ENCODE data around the gene B4GALT4. TPM values are rescaled to one million over a fixed set of nuclear protein-coding genes. Genes with fewer than 3 reads are reported as not detected.
"Not testable (repeated sequence)": the region's sequence is repeated elsewhere in the genome, so short reads cannot be mapped to it uniquely, and the experiment has no call there.

B4GALT4 gene
- total RNA-seq, 1 experiment from 2014 or later = 37.6 TPM

- CTCF ChIA-PET = interaction anchor here (1.0 kb wide), 1 partner anchor 70 kb away, joined by 3 read pairs; no protein-coding TSS in a partner anchor
- no peaks in the 10 kb centered on the region for H3K9me2 ChIP-seq (replicated peaks; ENCODE audit: low read length)
- POLR2A ChIA-PET (ENCODE audit: unreplicated experiment) = interaction anchor here (0.6 kb wide), 1 partner anchor 25 kb away, joined by 3 read pairs; no protein-coding TSS in a partner anchor
- H2AFZ ChIP-seq (ENCODE audit: low read length) = no peak overlapping the region
- H3K4me1 ChIP-seq (ENCODE audit: insufficient read depth, low read length) = peaks cover 4% of the 10 kb centered on the region
- no peak overlapping the region for H3K9ac ChIP-seq (ENCODE audit: low read length)
- no peaks in the 10 kb centered on the region for H4K20me1 ChIP-seq (ENCODE audit: low read length)
- no peak for TF ChIP-seq CTCF (conservative IDR thresholded peaks at IDR 0.05; ENCODE audit: low read depth, low read length)
- TF ChIP-seq EZH2phosphoT487 (IDR thresholded peaks at IDR 0.05; ENCODE audit: borderline replicate concordance, low read length) = no peak
- no peak for TF ChIP-seq EZH2 (IDR thresholded peaks at IDR 0.05; ENCODE audit: low read length, unreplicated experiment)
- intact Hi-C loops (cut with micrococcal nuclease) = no loop called here
- H3K27ac ChIP-seq (ENCODE audit: low read length) = no peak overlapping the region
- no peaks in the 10 kb centered on the region for H3K36me3 ChIP-seq (ENCODE audit: low read depth, low read length)
- no peaks in the 10 kb centered on the region for H3K9me3 ChIP-seq (ENCODE audit: low read length)
- no peaks in the 10 kb centered on the region for H3K79me2 ChIP-seq (ENCODE audit: low read length)
- BruUV-seq (replicated peaks) = no TSS peak
- no peak overlapping the region for H3K4me3 ChIP-seq (ENCODE audit: low read length)
- no peak for ATAC-seq
- no peak for DNase-seq
- no peaks in the 10 kb centered on the region for H3F3A ChIP-seq (ENCODE audit: low read length, unreplicated experiment)
- H3K27me3 ChIP-seq (ENCODE audit: low read length) = no peaks in the 10 kb centered on the region
- no peak overlapping the region for H3K4me2 ChIP-seq (ENCODE audit: low read length)
These were observed 69.9 kb downstream of the B4GALT4 start for GRCh38 chr3:119170821-119171220.

GRCh38 chr3:119164745-119165144, 75.9 kb downstream of the B4GALT4 start:
- H3K4me3 ChIP-seq (ENCODE audit: low read length); intact Hi-C loops (cut with micrococcal nuclease); H3K9me3 ChIP-seq (ENCODE audit: low read length); H3K36me3 ChIP-seq (ENCODE audit: low read depth, low read length); H3K9ac ChIP-seq (ENCODE audit: low read length); DNase-seq; BruUV-seq (replicated peaks); ATAC-seq; H3K4me2 ChIP-seq (ENCODE audit: low read length); CTCF ChIA-PET; POLR2A ChIA-PET (ENCODE audit: unreplicated experiment); H3K9me2 ChIP-seq (replicated peaks; ENCODE audit: low read length); H3K79me2 ChIP-seq (ENCODE audit: low read length); H4K20me1 ChIP-seq (ENCODE audit: low read length); H3K27me3 ChIP-seq (ENCODE audit: low read length); H2AFZ ChIP-seq (ENCODE audit: low read length); H3F3A ChIP-seq (ENCODE audit: low read length, unreplicated experiment); H3K27ac ChIP-seq (ENCODE audit: low read length): not testable (repeated sequence)
- peaks cover 26% of the 10 kb centered on the region for H3K4me1 ChIP-seq (ENCODE audit: insufficient read depth, low read length)

Other genes starting within 250 kb of the B4GALT4 start
- gene IGSF11, start 206.0 kb downstream of the B4GALT4 start, total RNA-seq (2014; rRNA removed) = 0.66 TPM in 1 of 2 replicates, not detected in the other
- 0.33 TPM in 1 of 2 replicates, not detected in the other for gene TEX55, start 94.7 kb downstream of the B4GALT4 start, total RNA-seq (2014; rRNA removed)
- gene UPK1B, start 67.3 kb downstream of the B4GALT4 start, total RNA-seq (2014; rRNA removed) = 0.04 TPM in 1 of 2 replicates, not detected in the other
- 7.5 and 7.8 TPM in 2 replicates for gene ARHGAP31, start 53.5 kb upstream of the B4GALT4 start, total RNA-seq (2014; rRNA removed)
- 49.1 and 56.5 TPM in 2 replicates for gene TMEM39A, start 222.7 kb upstream of the B4GALT4 start, total RNA-seq (2014; rRNA removed)
- 10.5 and 11.6 TPM in 2 replicates for gene POGLUT1, start 228.1 kb upstream of the B4GALT4 start, total RNA-seq (2014; rRNA removed)